GM18519 (cell line): ENCODE measurements around the gene PLPP1.

ENCODE experiments used
- ATAC-seq: cut with Tn5 transposase; IDR thresholded peaks from one replicate; pipeline ENCODE4 v1.9.1; 2021; ENCODE audit warnings: mild to moderate bottlenecking, moderate library complexity; ENCODE audit not compliant: unreplicated experiment, low FRiP score

The PLPP1 gene

DNA sequence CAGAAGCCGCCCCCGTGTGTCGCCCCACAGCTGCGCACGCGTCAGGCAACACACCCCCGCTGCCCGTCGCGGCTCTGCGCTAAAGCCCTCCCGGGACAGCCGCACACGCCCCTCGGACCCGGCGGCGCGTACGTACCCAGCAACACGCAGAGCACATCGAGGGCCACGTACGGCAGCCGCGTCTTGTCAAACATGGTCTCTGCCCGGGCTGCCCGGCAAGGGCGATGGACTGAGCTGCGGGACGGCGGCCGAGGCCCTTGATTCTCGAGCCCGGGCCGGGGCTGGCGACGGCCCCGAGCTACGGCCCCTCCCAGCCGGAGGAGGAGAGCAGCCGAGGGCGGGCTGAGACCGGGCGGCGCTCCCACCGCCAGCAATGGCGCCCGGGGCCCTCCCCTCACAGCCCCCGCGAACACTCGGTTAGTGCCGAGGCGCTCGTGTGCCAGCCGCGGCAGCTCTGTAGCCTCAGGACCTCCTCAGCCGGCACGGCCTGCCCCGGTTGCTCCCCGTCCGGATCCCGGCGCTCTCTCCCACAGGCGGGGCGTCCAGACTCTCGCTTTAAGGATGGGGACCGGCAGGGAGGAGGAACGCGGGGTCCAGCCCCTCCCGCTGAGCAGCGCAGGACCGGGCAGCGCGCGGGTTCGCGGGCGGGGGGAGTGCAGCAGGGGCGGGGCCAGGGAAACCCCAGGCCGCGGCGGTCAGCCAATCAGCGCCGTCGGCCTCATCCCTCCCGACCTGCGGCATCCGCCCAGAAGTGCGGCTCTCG lies at the start of gene PLPP1:
Gene PLPP1 (minus strand): TSS at position 529 of the 763 bp plus-strand sequence. CDS start 335 bp downstream, at position 194.
- ATAC-seq: peak; percentile 57

DNA sequence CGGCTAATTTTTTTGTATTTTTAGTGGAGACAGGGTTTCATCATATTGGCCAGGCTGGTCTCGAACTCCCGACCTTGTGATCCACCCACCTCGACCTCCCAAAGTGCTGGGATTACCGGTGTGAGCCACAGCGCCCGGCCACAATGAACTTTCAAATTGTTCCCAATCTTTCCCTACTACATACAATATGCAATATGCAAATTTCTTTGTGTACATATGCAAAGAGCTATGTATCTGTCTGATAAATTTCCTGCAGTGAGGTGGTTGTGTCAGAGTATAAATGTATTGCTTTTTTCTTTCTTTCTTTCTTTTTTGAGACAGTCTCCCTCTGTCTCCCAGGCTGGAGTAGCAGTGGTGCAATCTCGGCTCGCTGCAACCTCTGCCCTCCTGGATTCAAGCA lies 48.8 kb upstream of the PLPP1 start:
- ATAC-seq: no peak

GRCh38 chr5:55582256-55582655 lies 47.5 kb upstream of the PLPP1 start:
- ATAC-seq: no peak

DNA sequence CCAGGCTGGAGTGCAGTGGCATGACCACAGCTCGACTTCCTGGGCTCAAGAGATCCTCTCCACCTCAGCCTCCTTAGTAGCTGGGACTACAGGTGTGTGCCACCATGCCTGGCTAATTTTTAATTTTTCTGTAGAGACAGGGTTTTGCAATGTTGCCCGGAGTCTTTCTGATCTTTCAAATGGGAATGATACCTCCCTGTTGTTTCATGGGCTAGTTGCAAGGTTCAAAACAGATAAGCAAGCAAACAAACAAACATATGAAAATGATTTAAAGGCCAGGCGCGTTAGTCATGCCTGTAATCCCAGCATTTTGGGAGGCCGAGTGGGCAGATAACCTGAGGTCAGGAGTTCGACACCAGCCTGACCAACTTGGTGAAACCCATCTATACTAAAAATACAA lies 45.3 kb upstream of the PLPP1 start:
- ATAC-seq: no peak

DNA sequence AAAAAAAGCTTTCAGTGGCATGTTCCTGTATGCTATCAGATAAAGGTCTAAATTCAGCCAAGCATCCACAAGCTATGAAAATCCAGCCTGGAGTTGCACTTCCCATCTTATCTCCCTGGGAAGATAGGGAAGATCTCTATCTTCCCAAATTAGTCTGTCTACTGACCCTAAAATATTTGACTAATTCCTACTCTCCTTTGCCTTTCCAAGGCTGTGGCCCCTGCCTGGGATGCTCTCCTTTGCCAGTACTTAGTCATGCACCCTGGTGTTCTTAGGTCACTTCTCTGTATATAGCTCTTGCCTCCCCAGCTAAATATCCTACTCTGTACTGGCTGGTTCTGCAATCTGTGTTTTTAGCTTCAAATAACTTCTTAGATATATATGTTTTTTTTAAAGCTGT lies 44.0 kb upstream of the PLPP1 start:
- no peak for ATAC-seq

- no peak for ATAC-seq
These were observed 42.7 kb upstream of the PLPP1 start for GRCh38 chr5:55577353-55578060.

- ATAC-seq: no peak
These were observed 41.9 kb upstream of the PLPP1 start for GRCh38 chr5:55576661-55577060.

- ATAC-seq: no peak
These were observed 41.2 kb upstream of the PLPP1 start for GRCh38 chr5:55575815-55576583.

DNA sequence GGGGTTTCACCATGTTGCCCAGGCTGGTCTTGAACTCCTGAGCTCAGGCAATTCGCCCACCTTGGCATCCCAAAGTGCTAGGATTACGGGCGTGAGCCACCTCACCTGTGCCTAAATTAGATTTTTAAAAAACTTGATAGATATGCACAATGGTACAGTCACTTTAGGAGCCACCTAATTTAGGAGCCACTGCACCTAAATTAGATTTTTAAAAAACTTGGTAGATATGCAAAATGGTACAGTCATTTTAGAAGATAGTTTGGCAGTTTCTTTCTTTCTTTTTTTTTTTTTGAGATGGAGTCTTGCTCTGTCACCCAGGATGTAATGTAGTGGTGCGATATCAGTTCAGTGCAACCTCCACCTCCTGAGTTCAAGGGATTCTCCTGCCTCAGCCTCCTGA lies 37.8 kb upstream of the PLPP1 start:
- no peak for ATAC-seq

DNA sequence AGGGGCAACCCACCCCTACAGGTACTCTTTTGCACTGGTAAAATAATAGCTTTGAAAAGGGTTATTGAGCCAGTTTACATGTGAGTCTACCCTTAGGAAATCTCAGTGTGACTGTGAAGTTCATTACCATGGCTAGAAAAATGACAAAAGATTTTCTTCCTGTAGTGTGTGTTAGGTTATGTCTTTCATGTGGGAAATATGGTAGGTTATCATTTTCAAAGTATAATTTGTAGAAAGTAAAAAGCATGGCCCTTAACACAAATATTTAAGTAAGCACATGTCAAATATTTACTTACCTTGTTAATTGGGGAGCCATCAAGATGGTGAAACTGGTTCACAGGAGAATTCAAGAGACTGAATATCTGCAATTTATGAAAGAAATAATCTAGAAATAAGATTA lies 37.3 kb upstream of the PLPP1 start:
- no peak for ATAC-seq

- no peak for ATAC-seq
These were observed 35.8 kb upstream of the PLPP1 start for GRCh38 chr5:55570570-55570969.

- ATAC-seq: no peak
These were observed 35.3 kb upstream of the PLPP1 start for GRCh38 chr5:55570026-55570425.

GRCh38 chr5:55569513-55569865 lies 34.7 kb upstream of the PLPP1 start:
- ATAC-seq: no peak

GRCh38 chr5:55568654-55569512 lies 34.1 kb upstream of the PLPP1 start:
- no peak for ATAC-seq

DNA sequence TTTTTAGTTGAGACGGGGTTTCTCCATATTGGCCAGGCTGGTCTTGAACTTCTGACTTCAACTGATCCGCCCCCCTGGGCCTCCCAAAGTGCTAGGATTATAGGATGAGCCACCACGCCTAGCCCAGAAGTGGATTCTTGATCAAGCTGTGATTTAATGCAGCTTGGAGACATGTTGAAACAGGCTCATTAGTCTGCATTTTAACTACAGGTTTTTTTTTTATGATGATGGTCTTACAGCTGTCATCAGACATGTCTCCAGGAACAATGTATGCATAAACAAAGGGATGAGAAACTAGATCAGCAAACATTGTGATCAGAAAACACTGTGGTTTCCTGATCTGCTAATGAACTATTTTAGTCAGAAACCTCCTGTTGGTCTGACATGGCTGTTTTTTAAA lies 30.0 kb upstream of the PLPP1 start:
- ATAC-seq: no peak

- no peak for ATAC-seq
These were observed 23.7 kb upstream of the PLPP1 start for GRCh38 chr5:55558484-55558883.

- ATAC-seq: no peak
These were observed 22.4 kb upstream of the PLPP1 start for GRCh38 chr5:55557123-55557522.

DNA sequence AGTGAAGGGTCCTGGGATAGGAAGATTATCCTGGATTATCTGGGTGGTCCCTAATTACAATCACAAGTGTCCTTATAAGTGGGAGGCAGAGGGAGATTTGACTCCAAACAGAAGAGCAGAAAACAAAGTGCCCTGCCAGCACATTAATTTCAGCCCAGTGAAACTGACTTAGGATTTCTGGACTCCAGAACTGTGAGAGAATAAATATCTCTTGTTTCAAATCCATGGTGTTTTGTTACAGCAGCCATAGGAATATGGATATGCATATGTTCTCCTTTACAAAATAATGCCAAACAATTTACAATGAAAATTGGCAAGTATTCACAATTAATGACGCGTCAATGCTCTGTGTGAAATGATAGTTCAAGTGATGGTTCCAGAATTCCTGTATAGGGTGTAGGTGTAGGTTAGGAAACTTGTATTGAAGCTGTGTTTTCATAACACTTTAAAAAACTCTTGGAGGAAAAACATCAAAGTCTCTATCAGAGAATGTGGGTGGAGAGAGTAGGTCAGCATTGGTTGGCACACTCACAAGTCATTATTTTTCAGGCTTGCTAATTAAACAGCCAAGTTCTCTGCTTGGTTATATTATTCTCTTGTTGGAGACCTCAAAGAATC lies 19.9 kb upstream of the PLPP1 start:
- no peak for ATAC-seq

GRCh38 chr5:55551904-55552303 lies 17.1 kb upstream of the PLPP1 start:
- ATAC-seq: no peak

- no peak for ATAC-seq
These were observed 16.6 kb upstream of the PLPP1 start for GRCh38 chr5:55551358-55551757.
